GM19351 (cell line): Measurements from ENCODE around the gene CRYBG3.

Source experiments
- ATAC-seq: cut with Tn5 transposase; IDR thresholded peaks from one replicate; pipeline ENCODE4 v1.9.1; 2021; ENCODE audit warnings: mild to moderate bottlenecking, moderate library complexity; ENCODE audit not compliant: unreplicated experiment

The CRYBG3 gene

DNA sequence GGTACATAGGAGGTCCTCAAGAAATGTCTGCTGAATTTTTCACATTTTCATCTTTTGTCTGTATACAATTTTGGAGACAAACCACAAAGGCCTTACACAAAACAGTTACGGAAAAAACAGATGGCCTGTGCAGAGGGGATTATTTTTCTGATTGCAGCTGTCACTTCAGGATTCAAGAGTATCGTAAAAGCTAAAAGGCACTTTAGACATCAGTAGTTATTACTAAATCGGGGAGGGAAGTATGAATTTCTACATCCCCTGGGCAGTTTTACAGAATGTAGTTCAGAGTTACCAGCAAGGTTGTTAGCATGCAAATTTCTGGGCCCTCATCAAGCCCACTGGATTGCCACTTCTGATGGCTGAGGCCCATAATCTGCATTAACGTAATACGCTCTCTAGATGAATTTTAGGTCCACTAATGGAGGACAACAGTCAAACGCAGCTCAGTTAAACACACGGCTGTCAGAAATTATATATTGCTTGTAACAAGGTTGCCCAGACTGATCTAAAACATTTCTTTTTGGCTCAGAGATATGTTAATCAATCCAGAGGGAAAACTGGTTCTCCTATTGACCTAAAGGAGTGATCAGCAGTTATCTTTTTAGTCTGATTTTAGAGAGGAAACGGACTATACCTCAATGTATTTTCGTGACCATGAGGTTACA is 149.3 kb downstream of the CRYBG3 start:
- ATAC-seq = peak; percentile 9

DNA sequence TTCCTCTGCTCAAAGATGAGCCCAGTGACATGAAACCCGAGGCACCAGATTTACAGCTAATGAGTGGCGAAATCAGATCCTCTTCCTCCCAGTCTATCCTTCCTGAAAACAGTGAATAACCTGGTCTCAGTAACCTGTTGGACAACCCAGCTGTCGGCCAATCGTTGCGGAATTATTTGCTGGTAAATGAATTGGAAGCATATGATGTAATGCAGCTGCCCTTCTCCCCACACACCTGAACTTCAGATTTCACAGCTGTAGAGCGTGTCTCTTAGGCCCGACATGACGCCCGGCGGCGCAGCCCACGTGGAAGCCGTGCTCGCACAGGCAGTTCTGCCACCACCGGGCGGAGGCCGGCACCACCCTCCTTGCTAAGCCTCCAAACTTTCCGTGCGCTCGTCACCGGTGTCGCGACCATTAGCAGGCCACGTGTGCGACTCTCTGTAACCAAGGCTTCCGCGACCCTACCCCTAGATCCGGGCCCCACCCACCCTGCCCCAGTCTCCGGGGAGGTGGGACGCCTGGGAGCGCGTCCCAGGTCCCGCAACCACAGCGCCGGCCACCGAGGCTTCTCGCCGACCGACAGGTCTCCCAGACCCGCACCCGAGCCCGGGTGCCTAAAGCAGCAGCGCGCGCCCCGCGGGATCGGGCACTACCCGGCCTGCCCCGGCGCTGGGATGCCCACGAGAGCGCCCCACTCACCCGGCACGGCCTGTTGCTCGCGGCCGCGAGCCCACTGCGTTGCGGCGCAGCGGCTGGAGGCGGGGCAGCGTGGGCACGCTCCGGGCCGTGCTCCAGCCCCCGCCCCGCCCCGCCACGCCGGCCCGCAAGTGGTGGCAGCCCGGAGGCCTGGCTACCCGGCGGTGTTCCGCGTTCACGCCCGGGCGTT is 150.1 kb downstream of the CRYBG3 start, which contains the start of gene RIOX2:
Gene RIOX2, minus strand, starts transcription at position 753 of the 889 bp plus-strand sequence. CDS start 4,838 bp downstream, outside the sequence.
- peak; percentile 83 for ATAC-seq

DNA sequence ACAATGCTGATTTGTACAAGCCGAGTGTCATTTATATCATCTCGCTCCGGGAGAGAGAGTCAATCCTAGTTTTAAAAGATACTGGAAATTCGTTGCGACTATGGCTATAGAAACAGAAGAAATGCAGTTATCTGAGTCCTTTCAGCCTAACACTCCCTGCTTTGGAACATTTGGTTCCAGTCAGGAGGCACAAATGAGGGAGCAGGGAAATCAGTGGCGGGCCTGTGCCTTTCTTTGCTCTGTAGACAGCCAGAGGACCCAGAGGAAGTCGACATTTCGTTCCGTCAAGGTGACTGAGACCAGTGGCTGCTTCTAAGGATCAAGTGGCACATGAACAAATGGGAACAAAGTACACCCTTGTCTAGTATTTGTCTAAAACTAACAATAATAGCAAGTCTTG is 151.2 kb downstream of the CRYBG3 start:
- ATAC-seq = no peak

DNA sequence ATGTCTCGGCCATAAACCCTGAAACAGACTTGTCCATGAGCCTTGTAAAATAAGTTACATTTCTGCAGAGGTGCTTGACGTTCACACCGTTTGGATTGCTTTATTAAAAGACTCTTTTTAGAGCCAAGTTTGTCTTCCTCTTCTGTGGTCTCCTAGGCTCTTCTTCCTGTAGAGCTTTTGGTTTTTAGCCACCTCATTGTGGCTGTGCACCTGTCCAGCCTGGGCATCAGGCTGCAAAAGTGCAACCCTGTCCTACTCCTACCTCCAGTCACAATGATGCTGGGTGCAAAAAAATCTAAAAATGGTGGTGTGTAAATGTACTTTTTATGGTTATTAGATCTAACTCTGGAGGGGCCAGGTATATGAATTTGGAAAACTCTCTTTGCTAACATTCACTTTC is 153.2 kb downstream of the CRYBG3 start:
- ATAC-seq = no peak

DNA sequence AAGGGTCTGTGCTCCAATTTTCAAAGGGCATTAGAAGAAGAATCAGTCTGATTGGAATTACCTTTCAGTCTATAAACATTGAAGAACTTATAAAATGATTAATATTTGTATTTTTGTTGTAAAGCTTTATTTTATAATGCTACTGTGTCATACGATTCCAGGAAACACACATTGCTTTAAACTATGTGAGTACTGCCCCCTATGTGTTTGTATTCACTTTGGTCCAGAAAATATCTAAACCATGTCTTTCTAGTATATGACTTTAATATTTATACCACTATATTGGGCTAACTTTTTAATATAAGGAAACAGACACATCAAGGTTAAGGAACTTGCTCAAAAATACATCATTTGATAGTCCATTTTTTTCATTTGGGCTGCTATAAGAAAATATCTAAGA is 153.7 kb downstream of the CRYBG3 start:
- no peak for ATAC-seq

DNA sequence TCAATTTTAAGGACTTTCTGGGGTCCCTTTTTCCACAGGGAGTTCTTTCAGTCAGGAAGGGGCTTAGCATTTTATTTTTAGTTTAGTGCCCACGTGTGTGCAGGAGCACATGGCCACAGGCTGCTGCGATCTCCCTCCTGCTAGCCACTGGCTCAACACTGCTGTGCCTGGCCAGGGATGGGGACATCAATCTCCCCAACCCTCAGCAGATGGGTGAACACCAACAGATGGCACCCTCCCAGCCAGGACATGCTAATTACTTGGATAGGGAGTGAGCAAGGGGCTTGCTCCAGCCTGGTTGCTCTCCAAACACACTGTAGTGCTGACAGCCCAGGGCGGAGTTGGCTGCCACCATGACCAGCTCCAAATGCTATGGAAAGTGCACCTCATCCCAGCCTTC is 157.8 kb downstream of the CRYBG3 start:
- ATAC-seq = no peak

DNA sequence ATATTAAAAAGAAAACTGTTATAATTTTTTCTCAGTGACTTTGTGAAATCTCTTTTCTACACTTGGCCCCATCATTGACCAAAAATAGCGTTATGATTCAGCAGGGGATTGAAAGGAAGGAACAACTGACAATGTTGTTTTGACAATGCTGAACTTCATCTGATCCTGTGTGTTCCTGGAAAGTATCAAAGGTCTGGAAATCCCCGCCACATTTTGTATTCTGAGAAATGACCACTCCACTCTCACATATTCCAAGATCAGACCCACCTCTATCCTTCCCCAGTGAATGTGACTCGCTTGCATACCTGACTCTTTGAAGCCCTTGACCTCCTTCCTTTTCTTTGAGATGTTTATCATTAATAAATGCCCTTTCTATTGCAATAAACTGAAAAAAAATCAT is 160.1 kb downstream of the CRYBG3 start:
- peak; percentile 65 for ATAC-seq

DNA sequence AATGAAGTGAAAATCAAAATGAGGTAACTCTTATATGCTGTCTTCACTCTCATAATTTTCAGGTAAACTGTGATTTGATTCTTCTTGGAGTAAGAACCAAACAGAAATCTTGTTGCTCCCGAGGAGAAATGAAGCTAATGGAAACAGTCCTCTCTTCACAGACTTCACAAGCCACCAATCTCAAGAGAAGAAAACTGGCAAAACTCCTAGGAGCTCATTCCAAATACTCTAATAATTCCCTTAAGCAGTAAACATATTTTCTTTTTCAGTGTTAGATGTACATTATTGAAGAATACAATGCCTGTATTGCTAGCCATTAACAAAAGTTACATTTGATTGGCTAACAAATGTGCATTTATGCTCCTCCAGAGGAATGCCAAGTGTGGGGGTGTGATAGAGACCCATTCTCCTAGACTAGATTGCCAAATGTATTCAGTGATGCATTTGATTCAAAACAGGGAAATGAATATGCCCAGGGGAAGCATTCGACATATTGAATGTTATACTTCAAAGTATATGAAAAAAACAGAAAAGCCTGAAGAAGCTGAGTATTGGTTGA is 162.2 kb downstream of the CRYBG3 start:
- ATAC-seq = no peak

DNA sequence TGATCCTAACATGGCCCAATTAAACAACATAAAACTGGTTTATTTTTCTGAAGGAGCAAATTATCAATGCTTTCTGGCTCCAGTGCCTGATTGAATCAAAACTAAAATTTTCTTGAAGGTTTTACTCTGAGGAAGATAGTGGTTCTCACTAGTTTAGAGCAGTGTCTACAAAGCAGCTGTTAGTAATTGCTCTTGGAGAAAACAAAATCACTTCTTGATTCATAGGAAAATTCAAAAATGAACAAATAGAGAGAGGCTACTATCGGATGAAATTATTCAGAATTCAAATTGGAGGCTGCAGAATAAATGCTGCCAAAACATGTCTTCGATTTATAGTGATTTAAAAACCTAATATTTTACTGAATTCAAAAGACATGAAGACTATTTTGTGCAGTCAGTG is 165.5 kb downstream of the CRYBG3 start:
- no peak for ATAC-seq

DNA sequence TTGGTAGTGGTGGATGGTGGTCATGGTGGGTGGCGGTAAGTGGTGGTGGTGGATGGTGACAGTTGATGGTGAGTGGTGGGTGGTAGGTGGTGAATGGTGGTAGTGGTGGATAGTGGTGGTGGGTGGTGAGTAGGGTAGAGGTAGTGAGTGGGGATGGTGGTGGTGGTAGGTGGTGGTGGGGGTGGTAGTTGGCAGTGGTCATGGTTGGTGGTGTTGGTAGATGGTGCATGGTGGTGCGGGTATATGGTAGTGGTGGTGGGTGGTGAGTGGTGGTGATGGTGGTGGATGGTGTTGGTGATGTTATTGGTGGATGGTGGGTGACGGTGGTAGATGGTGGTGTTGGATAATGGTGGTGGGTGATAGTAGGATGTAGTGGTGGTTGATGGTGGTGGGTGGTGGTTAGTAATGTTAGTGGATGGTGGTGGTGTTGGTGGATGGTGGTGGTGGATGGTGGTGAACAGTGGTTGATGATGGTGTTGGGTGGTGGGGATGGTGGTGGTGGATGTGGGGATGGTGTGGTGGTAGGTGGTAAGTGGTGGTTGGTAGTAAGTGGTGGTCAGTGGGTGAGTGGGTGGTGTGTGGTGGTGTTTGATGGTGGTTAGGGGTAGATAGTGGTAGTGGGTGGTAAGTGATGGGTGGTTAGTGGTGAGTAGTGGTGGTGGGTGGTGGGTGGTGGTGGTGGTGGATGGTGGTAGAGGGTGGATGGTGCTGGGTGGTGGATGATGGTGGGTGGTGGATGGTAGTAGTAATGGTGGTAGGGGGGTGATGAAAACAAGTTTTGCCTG is 167.2 kb downstream of the CRYBG3 start:
- ATAC-seq = no peak

DNA sequence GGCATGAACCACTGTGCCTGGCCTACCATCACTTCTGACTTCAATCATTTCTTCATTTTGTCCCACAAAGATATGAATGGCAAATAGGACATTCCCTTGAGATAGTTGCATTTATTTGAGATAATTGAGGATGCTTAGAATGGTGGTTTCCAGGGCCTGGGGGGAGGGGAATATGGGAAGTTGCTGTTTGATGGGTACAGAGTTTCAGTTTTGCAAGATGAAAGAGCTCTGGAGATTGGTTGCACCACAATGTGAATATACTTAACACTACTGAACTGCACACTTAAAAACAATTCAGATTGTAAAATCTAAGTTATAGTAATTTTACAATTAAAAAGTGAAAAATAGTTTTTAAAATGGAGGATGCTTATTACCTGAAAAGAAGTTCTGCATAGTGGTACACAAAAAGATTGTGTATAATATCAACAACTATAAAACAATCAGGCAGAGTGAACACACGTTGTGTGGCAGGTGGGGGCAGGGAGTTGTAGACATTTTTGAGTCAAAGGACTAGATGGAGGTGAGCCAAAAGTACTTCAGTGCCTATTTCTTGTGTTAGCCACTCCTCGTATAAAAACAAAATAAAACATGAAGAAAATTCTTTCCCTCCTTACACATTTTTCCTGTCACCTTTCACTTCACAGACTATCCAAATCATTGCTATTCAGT is 168.9 kb downstream of the CRYBG3 start:
- ATAC-seq = no peak

DNA sequence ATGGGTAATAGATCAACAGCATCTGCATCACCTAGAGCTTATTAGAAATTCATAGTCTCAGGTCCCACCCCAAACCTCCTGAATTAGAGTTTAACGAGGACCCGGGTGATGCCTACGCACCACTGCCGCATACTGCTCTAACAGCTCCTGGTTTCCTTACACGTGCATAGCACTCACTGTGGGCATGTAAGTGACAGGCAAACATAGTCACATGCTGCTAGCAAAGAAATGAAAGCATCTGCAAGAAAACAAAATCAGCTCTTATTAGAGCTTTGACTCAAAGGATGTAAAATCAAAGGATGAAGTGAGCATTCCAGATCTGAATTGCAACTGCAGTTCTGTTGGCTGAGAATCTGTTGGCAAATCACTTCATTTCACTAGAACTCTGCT is 169.5 kb downstream of the CRYBG3 start:
- ATAC-seq = no peak

DNA sequence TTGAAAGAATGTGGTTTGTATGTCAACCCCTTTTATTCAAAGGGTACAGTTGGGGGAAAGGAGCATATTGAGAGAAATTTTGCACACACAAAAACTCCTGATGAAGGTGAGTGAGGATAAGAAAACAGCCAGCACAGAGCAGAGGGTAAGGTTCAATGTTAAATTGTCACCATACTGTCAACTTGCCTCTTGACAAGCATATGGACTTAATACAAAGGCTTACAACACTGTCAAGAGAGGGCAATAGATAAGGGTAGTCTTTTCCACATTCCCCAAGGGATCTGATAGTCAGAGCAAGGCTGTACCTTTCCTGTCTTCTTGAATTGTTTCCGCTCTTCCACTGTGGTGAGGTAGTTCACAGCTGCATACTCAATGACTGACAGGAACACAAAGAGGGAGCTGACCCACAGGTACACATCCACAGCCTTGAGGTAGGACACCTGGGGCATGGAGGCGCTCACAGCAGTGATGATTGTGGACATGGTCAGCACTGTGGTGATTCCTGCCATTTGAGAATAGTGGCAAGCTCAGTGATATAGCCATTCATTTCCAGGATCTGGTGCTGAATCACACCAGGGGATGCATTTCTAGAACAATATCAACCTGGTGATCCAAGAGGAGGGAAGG is 170.8 kb downstream of the CRYBG3 start:
- ATAC-seq = no peak

DNA sequence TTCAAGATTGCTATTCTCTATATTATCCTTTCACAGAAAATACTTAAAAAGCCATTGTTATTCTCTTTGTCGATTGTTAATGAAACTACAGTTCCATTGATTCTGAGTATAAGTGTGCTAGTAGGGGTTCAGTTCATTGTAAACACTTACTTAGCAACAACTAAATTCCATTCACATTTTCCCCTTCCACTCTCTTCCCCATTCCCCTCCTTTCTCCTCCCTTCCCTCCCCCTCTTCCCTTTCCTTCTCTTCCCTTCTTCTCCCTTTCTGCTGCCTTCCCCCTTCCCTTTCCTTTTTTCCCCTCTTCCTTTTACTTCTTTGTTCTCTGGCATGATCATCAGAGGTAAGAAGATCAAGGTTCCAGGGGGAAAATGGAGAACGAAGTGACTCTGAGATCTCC is 171.7 kb downstream of the CRYBG3 start:
- no peak for ATAC-seq

DNA sequence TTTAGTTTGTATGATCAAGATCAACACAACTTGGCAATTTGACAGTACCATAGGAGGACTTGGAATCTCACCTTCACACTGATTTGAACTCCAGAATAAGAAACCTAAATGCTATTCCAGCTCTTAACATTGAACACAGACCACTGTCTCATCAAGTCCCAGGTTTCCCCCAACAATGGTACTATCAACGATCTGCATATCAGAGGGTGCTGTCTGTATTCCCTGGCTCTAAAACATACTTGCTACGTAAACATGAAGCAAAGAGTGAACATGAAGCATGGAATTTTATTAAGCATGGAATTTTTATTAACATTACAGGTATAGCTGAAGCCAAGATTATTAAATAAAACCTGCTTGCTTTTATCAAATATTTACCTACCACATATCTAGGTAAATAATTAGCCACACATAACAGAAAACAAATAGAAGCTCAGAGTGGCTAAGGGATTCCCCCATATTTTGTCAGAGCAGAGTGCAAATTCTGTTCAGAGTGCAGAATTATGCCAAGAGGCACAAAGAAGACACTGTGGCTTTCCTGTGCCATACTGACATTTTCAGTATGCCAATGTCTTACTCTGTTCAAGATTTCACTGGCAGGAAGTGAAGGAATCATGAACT is 172.6 kb downstream of the CRYBG3 start:
- no peak for ATAC-seq
